Retina (tissue), 1 donor: ENCODE data around the gene S100A2.
A peak's percentile ranks its signal among the peaks of the same experiment; 100 is the strongest.
"Not testable (repeated sequence)": the region's sequence is repeated elsewhere in the genome, so short reads cannot be mapped to it uniquely, and the experiment has no call there.

ENCODE experiments used
- DNase-seq: peaks from one replicate; pipeline ENCODE4 v3.0.0-alpha.2; 2016

S100A2 gene

DNA sequence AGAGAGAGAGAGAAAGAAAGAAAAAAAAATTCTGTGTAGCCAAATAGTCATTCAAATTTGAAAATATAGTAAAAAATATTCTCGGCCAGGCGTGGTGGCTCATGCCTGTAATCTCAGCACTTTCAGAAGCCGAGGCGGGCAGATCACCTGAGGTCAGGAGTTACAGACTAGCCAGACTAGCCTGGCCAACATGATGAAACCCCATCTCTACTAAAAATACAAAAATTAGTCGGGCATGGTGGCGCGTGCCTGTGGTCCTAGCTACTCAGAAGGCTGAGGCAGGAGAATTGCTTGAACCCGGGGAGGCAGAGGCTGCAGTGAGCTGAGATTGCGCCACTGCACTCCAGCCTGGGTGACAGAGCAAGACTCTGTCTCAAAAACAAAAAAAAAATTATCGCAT, 22.4 kb upstream of the S100A2 start:
- DNase-seq = not testable (repeated sequence)

DNA sequence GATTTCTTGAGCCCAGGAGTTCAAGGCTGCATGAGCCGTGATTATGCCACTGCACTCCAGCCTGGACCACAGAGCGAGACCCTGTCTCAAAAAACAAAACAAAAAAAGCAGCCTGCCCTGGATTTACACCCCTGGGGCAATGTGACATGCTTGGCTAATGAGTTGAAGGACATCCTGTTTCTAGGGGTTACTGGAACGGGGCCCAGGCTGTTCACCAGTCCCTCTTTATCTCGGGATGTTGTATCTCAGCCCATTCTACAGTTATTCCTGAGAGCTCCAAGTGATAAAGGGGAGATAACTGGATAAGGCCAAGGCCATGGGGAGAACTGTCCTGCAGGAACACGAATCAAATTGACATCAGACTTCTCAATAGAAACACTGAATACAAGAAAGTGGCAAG, 21.7 kb upstream of the S100A2 start:
- no peak for DNase-seq

DNA sequence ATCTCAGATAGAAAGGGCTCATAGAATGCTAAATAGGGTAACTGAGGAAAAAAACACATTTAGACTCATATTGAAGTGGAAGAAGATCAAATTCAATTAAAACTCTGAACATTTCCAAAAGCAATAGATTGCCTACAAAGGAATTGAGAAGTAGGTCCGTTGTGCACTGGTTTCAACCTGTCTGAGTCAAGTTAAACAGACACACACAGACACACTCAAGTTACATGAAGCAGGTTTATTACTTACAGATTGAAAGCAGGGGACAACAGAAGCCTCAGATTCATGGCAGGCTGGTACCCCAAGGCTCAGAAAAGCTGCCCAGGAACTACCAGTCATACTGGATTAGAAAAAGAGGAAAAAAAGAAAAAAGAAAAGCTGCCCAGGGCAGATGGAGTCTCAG, 20.7 kb upstream of the S100A2 start:
- no peak for DNase-seq

DNA sequence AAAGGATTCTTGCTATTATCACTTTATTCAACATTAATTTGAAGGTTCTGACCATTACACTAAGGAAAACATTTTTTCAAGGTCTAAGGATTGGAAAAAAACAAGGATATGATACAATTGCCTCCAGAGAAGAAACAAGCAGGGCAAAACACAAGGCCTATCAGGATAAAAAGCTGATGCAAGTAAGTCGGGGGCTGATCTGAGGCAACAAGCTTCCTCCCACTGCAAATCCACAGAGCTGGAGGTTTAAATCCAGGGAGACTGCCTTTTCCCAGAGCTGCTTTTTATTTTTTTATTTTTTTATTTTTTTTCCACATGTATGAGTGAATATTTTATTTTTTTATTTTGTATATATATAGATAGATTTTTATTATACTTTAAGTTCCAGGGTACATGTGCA, 19.4 kb upstream of the S100A2 start:
- DNase-seq = no peak

DNA sequence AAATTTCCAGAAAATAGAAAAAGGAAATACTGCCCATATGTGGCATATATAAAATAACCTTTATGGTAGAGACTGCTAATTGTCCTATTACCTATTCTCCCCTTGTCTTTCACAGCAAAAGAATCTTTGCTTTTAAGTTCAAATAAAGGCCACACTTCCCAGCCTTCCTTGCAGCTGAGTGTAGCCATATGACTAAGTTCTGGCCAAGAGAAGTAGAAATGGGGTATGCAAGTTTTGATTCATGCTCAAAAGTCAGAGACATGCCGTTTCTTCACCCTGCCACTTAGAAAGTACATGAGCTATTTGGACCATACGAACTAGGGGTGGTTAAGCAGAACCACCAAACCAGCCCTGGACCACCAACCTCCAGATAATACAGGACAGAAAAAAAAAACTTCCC, 18.3 kb upstream of the S100A2 start:
- DNase-seq = no peak

DNA sequence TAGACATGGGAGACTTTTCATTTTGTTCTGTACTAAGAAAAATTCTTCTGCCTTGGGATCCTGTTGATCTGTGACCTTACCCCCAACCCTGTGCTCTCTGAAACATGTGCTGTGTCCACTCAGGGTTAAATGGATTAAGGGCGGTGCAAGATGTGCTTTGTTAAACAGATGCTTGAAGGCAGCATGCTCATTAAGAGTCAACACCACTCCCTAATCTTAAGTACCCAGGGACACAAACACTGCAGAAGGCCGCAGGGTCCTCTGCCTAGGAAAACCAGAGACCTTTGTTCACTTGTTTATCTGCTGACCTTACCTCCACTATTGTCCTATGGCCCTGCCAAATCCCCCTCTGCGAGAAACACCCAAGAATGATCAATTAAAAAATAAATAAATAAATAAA, 17.9 kb upstream of the S100A2 start:
- DNase-seq = not testable (repeated sequence)

DNA sequence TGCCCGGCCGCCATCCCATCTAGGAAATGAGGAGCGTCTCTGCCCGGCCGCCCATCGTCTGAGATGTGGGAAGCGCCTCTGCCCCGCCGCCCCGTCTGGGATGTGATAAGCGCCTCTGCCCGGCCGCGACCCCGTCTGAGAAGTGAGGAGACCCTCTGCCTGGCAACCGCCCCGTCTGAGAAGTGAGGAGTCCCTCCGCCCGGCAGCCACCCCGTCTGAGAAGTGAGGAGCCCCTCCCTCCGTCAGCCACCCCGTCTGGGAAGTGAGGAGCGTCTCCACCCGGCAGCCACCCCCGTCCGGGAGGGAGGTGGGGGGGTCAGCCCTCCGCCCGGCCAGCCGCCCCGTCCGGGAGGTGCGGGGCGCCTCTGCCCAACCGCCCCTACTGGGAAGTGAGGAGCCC, 17.2 kb upstream of the S100A2 start:
- not testable (repeated sequence) for DNase-seq

DNA sequence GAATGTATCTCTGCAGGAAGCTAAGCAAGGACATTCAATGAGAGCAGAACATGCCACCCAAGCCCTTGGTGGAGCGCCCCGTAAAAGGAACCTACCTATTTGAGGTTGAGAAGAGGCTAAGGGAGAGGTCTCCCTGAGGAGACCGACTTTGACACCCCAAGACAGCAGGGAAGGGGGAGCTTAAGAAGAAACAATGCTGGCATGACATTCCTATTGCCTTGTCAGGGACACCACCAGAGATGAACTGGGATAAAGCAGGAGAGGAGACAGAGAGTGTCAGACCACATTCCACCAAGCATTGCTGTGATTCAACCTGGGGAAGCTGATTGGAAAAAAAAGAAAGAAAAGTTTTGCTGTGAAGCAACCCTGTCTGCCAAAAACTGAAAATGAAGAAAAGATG, 13.3 kb upstream of the S100A2 start:
- DNase-seq = no peak

DNA sequence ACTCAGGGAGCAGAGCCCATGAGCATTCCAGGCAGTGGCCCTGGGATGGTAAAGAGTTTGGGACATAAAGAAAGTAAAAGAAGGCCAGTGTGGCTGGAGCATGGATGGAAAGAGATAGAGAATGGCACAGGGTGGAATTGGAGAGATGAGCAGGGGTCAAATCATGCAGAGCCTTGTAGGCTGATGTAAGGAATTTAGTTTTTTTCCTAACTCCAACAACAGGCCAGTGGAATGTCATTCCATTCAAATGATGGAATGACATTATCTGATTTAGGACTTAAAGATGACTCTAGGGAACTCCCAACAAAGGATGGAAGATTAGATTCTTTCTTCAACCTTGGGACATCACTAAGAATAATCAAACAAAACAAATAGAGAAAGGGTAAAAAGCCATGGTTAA, 12.8 kb upstream of the S100A2 start:
- no peak for DNase-seq

DNA sequence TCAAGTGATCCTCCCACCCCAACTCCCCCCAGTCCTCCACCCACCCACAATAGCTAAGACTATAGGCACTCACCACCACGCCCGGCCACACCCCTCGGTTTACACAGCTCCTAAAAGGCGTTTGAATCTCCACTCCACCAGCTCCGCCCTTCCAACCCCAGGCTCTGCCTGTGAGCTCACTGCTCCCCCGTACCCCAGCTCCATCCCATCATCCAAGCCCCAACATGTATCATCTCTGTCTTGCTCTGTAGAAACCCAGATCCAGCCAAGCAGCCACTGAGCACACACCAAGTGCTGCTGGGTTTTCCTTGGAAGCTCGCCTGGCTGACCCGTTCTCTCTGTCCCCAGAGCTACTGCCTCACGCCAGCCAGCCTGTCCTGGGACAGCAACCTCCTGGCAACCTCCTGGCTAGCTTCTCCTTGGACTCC, 12.0 kb upstream of the S100A2 start:
- DNase-seq = no peak

DNA sequence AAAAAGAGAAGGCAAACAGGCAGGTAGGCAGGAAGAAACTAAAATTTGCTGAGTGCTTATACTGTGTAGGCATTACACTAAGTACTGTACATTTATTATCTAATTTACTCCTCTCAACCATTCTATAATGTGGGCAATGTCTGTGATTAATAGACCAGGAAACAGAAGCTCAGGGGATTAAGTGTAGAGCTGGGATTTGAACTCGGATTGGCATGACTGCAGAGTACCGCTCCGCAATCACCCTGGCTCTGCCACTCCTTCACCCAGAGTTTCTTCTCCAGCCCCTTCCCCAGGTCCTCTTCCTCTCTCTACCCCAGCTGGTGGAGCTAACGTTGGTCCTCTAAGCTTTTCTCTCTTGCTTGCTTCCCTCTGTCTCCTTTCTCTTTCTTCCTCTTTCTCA, 11.5 kb upstream of the S100A2 start:
- no peak for DNase-seq

DNA sequence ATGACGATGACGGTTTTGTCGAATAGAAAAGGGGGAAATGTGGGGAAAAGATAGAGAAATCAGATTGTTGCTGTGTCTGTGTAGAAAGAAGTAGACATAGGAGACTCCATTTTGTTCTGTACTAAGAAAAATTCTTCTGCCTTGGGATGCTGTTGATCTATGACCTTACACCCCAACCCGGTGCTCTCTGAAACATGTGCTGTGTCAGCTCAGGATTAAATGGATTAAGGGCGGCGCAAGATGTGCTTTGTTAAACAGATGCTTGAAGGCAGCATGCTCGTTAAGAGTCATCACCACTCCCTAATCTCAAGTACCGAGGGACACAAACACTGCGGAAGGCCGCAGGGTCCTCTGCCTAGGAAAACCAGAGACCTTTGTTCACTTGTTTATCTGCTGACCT, 9.9 kb upstream of the S100A2 start:
- DNase-seq = not testable (repeated sequence)

DNA sequence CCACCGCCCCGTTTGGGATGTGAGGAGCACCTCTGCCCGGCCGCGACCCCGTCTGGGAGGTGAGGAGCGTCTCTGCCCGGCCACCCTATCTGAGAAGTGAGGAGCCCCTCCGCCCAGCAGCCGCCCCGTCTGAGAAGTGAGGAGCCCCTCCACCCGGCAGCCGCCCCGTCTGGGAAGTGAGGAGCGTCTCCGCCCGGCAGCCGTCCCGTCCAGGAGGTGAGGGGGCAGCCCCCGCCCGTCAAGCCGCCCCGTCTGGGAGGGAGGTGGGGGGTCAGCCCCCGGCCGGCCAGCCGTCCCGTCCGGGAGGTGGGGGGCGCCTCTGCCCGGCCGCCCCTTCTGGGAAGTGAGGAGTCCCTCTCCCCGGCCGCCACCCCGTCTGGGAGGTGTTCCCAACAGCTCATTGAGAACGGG, 9.4 kb upstream of the S100A2 start:
- not testable (repeated sequence) for DNase-seq

DNA sequence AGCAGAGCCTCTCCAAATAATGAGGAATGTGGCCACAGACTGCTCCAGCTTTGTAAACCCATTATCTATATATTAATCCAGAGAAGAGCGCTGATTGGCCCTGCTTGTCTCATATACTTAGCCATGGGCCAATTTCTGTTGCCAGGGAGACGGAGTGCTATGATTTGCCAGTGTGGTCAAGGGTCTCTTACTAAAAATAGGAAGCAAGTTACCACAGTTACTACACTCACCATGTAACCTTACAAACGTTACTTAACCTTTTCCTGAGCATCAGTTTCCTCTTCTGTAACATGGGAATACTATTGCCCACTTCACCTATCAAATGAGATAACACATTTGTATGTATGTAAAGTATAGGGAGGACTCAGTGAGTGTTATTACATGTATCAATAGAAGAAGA, 7.7 kb upstream of the S100A2 start:
- DNase-seq = no peak

DNA sequence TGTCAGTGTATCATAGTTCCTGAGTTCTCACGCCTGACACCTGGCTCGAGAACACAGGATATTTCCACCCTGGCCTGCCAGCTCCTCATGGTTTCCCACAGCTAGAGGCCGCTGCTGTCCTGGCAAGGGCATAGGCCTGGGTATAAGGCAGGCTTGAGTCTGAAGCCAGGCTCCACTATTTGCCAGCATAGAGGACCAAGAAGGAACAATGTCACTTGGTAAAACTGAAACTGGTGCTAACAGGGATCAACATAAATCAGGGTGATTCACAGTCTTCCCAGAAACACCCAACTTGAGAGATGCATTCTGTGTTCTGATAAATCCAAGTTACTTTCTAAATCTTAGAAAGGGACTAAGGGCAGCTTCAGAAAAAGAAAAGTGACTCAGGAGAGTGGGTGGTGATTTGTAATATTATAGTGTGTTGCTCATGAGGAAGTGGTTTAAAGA, 6.9 kb upstream of the S100A2 start:
- DNase-seq = no peak

DNA sequence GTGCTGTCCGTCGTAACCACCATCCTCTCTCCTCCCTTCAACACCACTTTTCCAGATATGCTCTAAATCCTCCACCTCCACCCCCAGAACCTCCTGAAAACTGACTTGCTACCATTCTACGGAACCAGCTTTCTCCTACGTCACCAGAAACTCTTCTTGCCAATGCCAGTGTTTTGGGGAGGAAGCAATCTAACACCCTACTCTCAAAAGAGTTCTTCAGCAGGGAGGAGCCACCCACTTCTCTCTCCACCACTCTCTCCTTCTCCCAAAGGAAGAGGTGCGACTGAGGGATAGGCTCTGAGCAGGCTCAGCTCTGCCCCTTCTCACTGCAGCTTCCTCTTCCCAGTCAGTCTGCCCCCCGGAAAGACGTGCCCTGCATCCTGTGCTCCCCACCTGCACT, 6.1 kb upstream of the S100A2 start:
- no peak for DNase-seq

DNA sequence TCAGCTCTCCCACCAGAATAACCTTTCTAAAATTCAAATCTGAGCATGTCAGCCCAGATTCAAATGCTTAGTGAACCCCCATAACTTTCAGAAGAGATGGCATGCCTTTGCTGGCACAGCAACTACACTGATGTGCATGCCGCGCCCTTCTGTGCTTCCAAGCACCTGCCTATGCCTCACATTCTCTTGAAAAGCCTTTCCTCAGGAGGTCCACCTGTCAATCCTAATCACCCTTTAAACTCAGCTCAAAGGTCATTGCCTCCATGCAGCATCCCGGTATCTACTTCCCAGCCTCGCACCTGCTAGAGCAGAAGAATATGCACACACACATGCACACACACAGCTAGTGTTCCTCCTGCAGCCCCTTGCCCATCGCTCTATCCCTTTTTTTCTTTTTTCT, 5.2 kb upstream of the S100A2 start:
- DNase-seq = no peak

DNA sequence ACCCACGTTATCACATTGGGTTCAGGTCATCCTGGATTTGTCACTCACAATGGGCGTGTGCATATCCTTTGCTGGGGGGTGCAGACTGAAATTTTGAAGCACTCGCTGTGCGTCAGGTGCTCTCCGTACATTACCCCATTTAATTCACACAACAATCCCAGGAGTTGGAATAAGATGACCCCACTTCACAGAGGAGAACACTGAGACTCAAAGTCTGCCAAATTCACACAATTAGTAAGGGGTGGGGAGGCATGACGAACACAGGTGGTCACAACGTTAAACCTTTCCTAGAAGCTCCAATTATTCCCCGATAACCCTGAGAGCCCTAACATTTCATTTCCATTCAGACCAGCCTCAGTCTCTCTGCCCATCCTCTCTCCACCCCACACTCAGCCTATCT, 3.8 kb upstream of the S100A2 start:
- no peak for DNase-seq

DNA sequence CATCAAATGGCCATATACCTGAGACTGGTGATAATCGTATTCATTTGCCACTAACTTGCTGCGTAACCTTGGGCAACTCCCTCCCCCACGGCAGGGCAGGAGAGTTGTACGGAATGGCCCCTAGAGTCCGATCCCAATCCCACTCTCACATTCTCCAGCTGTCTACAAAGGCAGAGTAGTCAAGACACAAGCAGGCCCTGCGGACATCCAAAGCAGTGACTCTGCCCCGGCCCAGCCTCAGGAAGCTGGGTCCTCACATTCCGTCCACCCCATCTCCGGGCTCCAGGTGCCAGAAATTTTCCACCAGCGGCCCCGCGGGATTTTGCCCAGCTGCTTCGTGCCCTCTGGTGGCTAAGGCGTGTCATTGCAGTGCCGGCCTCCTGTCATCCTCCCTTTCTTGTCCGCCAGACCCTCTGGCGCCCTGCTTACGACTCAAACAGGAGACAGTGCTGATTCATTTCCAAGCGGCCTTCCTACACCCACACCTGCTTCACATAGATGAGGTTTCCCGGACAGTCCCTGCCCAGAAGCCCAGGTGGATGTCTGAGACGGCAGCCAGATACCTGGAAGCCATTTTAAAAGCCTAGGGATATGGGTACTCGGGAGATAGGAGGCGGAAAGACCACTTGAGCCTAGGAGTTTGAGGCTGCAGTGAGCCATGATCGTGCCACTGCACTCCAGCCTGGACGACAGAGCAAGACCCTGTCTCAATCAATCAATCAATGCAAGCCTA, 2.9 kb upstream of the S100A2 start:
- DNase-seq = peak; percentile 97

DNA sequence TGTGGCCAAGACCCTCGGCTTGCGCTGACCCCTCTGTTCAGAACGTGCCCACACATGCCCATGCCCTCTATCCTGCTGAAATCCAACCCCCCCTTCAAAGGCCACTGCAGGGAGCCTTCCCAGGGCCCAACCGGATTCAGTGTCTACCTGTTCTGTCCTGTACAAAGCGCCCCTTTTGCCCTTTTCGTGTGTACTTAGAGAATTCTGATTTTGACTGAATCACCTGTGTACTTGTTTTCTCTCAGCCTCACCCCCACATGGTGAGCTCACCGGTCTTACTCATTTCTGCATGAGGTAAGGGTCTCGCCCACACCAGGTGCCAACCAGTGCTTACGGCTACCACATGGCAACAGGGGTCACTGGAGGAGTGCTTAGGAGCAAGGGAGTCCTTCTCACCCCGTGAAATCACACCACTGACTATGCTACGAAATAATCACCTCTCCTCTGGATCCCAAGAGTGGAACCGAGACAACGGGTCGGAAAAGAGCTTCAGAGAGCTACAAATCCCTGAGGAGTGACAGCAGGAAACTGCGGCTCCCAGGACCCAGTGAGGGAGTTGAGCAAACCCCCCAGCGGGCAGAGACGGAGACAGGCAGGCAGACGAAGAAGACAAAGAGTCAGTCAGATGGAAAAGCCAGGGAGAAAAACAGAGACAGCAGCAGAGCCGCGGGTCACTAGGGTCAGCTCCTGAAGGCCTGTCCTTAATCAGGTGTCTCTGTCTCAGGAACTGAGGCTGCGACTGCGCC, 2.1 kb upstream of the S100A2 start:
- peak; percentile 29 for DNase-seq

DNA sequence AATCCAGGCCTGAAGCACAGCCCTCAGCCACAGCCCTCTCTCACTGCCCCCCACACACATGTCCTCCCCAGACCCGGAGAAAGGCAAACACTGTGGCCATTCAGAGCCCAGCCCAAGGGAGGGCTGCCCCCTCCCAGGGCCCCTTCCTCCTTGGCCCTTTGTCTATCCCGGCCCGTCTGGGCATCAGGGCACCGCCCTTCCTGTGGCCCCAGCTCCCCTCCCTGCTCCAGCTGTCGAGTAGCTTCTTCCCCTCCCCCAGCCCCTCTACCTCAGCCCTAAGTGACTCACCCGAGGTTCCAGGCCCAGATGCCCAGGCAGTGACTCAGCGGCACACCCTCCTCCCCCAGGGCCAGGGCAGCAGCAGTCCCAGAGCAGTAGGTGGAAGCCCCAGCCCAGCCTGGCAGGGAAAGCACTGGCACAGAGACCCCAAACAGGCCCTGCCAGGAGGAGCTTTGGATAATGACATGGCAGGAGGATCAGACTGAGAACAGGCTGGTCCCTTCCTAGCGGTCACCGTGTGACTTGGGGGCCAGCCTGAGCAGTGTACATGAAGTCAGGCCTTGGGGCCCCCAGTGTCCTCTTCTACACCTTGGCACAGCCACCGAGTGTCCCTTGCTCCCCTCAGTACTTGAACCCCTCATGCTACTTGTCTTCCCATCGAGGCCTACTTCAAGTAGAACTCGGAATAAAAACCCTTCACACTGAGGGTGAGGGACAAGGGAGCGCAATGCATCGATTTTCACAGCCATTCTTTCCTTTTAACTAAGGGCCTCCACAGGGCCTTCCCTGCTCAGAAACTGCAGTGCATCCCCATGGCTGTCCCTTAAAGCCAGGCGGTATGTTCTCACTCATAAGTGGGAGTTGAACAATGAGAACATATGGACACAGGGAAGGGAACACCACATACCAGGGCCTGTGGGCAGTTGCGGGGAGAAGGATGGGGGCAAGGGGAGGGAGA, 1.0 kb upstream of the S100A2 start:
- peak; percentile 76 for DNase-seq

DNA sequence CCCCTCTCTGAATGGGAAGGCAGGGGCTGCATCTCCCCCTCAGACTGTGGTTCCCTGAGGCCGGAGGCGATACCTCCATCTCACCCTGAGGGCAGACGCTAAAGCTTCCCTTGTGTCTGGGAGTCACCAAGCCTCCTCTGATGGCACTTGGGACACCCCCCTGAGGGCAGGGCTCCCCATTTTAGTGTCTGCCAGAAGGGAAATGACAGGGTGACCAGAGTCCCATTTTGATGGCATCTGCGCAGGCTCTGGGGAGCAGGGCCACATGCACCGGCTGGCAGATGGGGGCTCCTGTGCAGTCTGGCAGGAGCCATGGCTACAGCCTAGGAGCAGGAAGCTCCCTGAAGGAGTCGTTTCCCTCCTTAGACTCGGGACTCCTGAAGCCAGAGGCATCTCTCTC, 1.7 kb downstream of the S100A2 start:
- DNase-seq = no peak

DNA sequence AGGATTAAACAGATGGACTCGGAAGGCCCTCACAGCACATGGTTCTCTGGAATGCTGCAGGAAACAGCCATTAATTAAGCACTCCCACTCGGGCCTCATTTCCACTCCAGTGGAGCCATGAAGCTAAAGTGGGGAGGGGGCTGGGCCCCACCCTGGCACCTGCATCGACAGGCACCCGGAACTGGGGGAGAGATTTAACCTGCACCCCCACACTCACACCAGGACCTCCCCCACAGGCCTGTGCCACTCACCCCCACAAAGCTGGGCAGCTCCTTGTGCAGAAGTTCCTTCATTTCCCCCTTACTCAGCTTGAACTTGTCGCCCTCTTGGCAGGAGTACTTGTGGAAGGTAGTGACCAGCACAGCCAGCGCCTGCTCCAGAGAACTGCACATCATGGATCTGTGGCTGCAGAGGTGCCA, 2.2 kb downstream of the S100A2 start:
- no peak for DNase-seq
